Measurements from ENCODE around the gene RNF40.

RNF40 gene

GRCh38 chr16:30755955-30756780 is 6.0 kb upstream of the RNF40 start:
- TF ChIP-seq POLR2AphosphoS5 (IDR thresholded peaks at IDR 0.05; ENCODE audit: low read depth, low read length), result no peak
- TF ChIP-seq TAF1 (IDR thresholded peaks at IDR 0.05; ENCODE audit: borderline replicate concordance, insufficient read depth, low read length), result no peak
- no peak for TF ChIP-seq SIN3A (IDR thresholded peaks at IDR 0.05; ENCODE audit: borderline replicate concordance, insufficient read depth, low read length)
- TF ChIP-seq FOXP2 (optimal IDR thresholded peaks at IDR 0.05; ENCODE audit: borderline replicate concordance, extremely low read depth, extremely low read length, insufficient read depth), result no peak
- TF ChIP-seq REST (IDR thresholded peaks at IDR 0.05; ENCODE audit: insufficient read depth in 1 of 2, low read depth in 2 of 2, low read length in 2 of 2), result no peak

- TF ChIP-seq REST (IDR thresholded peaks at IDR 0.05; ENCODE audit: insufficient read depth in 1 of 2, low read depth in 2 of 2, low read length in 2 of 2), result no peak
- TF ChIP-seq FOXP2 (optimal IDR thresholded peaks at IDR 0.05; ENCODE audit: borderline replicate concordance, extremely low read depth, extremely low read length, insufficient read depth), result no peak
- no peak for TF ChIP-seq POLR2AphosphoS5 (IDR thresholded peaks at IDR 0.05; ENCODE audit: low read depth, low read length)
- no peak for TF ChIP-seq TAF1 (IDR thresholded peaks at IDR 0.05; ENCODE audit: borderline replicate concordance, insufficient read depth, low read length)
- TF ChIP-seq SIN3A (IDR thresholded peaks at IDR 0.05; ENCODE audit: borderline replicate concordance, insufficient read depth, low read length), result no peak
These were observed 5.4 kb upstream of the RNF40 start for GRCh38 chr16:30756781-30757100.

GRCh38 chr16:30757316-30757715 is 4.8 kb upstream of the RNF40 start:
- TF ChIP-seq POLR2AphosphoS5 (IDR thresholded peaks at IDR 0.05; ENCODE audit: low read depth, low read length) (no peak), FOXP2 (optimal IDR thresholded peaks at IDR 0.05; ENCODE audit: borderline replicate concordance, extremely low read depth, extremely low read length, insufficient read depth) (no peak), SIN3A (IDR thresholded peaks at IDR 0.05; ENCODE audit: borderline replicate concordance, insufficient read depth, low read length) (no peak), REST (IDR thresholded peaks at IDR 0.05; ENCODE audit: insufficient read depth in 1 of 2, low read depth in 2 of 2, low read length in 2 of 2) (no peak), TAF1 (IDR thresholded peaks at IDR 0.05; ENCODE audit: borderline replicate concordance, insufficient read depth, low read length) (no peak)

- TF ChIP-seq TAF1 (IDR thresholded peaks at IDR 0.05; ENCODE audit: borderline replicate concordance, insufficient read depth, low read length) (no peak), FOXP2 (optimal IDR thresholded peaks at IDR 0.05; ENCODE audit: borderline replicate concordance, extremely low read depth, extremely low read length, insufficient read depth) (no peak)
These were observed 3.1 kb upstream of the RNF40 start for GRCh38 chr16:30758988-30759491.

- no peak for TF ChIP-seq POLR2AphosphoS5 (IDR thresholded peaks at IDR 0.05; ENCODE audit: low read depth, low read length)
- TF ChIP-seq FOXP2 (optimal IDR thresholded peaks at IDR 0.05; ENCODE audit: borderline replicate concordance, extremely low read depth, extremely low read length, insufficient read depth), result no peak
- no peak for TF ChIP-seq REST (IDR thresholded peaks at IDR 0.05; ENCODE audit: insufficient read depth in 1 of 2, low read depth in 2 of 2, low read length in 2 of 2)
- no peak for TF ChIP-seq TAF1 (IDR thresholded peaks at IDR 0.05; ENCODE audit: borderline replicate concordance, insufficient read depth, low read length)
- TF ChIP-seq SIN3A (IDR thresholded peaks at IDR 0.05; ENCODE audit: borderline replicate concordance, insufficient read depth, low read length), result no peak
These were observed 2.0 kb upstream of the RNF40 start for GRCh38 chr16:30760001-30760559.
